Measurements from ENCODE around the gene H6PD.

The H6PD gene

DNA sequence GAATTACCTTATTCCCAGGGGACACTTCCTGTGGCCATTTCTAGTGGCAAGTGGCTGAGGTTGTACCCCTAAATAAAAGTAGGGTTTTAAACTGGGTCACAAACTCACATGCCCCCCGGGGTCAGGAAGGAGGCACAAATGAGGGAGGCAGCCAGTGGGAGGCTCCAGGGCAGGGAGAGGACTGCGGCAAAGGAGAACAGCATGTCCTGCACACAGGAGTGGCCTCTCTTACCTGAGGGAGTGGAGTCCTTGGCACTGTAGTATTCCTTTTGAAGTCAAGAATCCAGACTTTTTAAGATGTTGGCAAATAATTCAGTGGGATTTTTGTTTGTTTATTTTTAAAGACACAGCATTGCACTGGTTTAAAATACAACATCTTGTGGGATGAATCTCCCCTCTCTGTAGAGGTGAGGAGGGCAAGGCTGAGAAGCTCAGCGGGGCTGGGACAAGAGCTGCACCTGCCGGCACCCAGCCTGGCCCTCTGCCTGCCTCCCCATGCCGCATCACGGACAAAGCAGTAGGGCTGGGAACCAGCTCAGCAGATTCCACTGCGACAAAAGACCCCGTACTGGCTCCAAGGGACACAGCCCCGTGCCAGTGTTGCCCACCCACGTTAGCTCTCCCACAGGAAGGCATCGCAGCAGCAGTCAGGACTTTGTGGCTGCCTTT lies 80.3 kb downstream of the H6PD start:
- TF ChIP-seq, protein P1, sequence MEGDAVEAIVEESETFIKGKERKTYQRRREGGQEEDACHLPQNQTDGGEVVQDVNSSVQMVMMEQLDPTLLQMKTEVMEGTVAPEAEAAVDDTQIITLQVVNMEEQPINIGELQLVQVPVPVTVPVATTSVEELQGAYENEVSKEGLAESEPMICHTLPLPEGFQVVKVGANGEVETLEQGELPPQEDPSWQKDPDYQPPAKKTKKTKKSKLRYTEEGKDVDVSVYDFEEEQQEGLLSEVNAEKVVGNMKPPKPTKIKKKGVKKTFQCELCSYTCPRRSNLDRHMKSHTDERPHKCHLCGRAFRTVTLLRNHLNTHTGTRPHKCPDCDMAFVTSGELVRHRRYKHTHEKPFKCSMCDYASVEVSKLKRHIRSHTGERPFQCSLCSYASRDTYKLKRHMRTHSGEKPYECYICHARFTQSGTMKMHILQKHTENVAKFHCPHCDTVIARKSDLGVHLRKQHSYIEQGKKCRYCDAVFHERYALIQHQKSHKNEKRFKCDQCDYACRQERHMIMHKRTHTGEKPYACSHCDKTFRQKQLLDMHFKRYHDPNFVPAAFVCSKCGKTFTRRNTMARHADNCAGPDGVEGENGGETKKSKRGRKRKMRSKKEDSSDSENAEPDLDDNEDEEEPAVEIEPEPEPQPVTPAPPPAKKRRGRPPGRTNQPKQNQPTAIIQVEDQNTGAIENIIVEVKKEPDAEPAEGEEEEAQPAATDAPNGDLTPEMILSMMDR (IDR thresholded peaks at IDR 0.05; ENCODE audit: low read depth, low read length, missing control alignments), result no peak
- no peak overlapping the region for H3K4me3 ChIP-seq (replicated peaks; ENCODE audit: low read depth, low read length)
- no peak for DNase-seq (ENCODE audit: extremely low read depth, low read depth)

DNA sequence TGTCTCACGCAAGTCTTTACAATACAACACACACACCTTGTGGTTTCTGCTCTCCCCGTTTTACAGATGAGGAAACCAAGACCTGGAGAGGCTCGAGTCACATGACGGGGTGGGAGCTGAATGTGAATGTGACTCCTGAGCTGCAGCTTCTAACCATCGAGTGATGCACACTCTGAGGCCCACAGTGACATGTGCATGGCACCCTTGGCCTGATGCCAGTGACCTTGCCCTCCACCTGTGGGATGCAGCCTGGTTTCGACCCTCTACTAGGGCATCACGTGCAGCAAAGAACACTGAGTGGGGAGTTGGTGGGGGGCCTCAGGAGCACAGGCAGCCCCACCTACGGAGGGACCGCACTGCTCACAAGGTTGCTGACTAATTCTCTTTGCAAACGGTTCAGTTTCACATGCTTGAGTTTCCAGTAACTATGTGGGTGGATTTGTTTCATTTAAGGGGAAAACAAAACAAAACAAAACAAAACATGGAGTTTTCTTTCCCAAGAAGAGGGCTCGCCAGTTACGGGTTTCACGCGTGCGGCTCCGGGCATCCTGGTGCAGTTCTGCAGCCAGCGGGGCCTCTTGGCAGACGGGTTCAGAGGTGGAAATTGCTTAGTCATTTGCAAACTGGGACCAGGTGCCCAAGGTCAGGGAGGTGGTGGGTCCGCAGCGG lies 81.0 kb downstream of the H6PD start:
- no peak for DNase-seq (ENCODE audit: extremely low read depth, low read depth)
- TF ChIP-seq, protein P1 (IDR thresholded peaks at IDR 0.05; ENCODE audit: low read depth, low read length, missing control alignments), result no peak
- H3K4me3 ChIP-seq (replicated peaks; ENCODE audit: low read depth, low read length), result no peak overlapping the region

DNA sequence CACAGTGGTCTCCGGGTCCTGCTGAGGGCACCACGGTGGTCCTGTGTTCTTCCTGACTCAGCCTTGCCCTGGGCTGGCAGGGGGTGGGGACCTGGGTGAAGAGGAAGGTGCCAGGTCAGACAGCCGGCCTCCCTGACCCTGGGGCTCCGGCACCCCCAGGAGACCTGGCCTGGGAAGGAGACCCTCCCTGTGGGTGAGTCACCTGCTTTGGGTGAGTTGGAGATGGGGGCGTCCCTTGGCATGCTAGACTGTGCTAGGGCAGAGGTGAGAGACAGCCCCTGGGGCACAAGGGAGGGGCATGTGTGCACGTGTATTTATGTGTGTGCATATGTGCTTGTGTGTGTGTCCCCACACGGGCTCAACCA lies 81.5 kb downstream of the H6PD start:
- no peak for DNase-seq (ENCODE audit: extremely low read depth, low read depth)

DNA sequence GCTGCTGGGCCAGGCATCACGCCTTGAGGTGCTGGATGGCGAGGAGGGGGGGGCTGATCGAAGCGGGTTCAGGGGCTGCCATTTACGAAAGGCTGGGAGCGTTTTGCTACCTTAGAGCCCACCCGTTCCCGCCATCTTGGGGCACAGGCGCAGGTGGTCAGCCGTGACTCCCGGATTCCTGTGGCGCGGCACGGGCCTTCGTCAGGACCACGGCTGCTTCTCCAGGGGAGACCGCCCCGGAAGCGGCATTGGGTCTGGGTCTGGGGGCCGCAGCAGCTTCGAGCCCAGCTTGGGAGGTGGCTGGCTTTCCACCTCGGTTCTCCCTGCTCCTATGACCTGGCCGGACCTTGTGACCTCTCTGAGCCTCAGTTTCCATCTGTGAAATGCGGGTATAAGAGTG lies 81.9 kb downstream of the H6PD start:
- TF ChIP-seq, protein P1 (IDR thresholded peaks at IDR 0.05; ENCODE audit: low read depth, low read length, missing control alignments), result no peak
- no peak overlapping the region for H3K4me3 ChIP-seq (replicated peaks; ENCODE audit: low read depth, low read length)
- DNase-seq (ENCODE audit: extremely low read depth, low read depth), result no peak

More for the DNA sequence above, 81.5 kb downstream of the H6PD start:
- no peak overlapping the region for H3K4me3 ChIP-seq (replicated peaks; ENCODE audit: low read depth, low read length)
- TF ChIP-seq, protein P1 (IDR thresholded peaks at IDR 0.05; ENCODE audit: low read depth, low read length, missing control alignments), result no peak

DNA sequence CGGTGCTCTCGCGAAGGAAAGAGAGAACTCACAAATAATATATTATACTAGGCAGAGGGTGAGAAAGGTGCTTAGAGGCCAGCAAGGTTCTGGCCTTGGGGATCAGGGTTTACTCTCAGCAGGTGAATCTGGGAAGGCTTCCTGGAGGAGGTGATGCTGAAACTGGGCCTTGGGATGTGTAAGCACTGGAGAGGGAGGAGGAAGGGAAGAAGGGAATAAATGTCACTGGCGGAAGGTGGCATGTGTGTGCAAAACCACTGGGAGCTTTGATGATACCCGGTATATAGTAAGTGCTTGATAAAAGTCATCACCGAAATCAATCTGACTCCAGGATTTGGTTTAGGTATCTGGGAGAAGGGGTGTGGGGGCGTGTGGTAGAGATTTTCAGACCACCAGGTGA lies 82.5 kb downstream of the H6PD start:
- DNase-seq (ENCODE audit: extremely low read depth, low read depth), result no peak
- TF ChIP-seq, protein P1 (IDR thresholded peaks at IDR 0.05; ENCODE audit: low read depth, low read length, missing control alignments), result no peak
- H3K4me3 ChIP-seq (replicated peaks; ENCODE audit: low read depth, low read length), result no peak overlapping the region

DNA sequence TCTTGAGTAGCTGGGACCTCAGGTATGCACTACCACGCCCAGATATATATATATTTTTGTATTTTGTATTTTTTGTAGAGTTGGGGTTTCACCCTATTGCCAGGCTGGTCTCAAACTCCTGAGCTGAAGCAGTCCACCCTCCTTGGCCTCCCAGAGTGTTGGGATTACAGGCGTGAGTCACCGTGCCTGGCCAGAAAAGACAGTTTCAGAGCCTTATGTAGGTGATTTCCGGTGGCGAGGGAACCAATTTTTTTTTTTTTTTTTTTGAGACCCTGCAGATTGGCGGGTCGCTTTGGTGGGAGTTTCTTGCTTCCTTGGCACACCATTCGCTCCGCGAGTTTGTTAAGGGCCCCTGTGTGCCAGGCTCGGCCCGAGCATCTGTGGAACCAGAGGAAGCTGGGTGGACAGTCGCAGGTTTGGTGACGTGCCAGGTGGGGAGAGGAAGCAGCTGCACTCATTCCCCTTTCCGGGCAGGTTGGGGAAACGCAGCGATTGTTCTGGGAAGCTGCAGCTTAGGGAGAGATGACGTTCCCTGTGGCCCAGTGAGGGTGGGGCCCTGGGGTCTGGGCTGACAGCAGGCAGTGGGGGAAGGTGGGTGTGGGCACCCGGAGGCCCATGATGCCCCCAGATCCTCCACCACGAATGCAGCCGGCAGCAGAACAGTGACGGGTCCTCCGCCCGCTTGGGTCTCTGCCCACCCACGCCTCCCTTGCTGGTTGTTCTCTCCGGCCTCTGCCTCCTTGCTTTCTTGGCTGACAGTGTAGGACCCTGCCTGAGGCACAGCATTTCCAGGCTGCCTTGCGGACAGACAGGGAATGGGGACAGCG lies 83.2 kb downstream of the H6PD start:
- TF ChIP-seq, protein P1 (IDR thresholded peaks at IDR 0.05; ENCODE audit: low read depth, low read length, missing control alignments), result no peak
- H3K4me3 ChIP-seq (replicated peaks; ENCODE audit: low read depth, low read length), result no peak overlapping the region
- DNase-seq (ENCODE audit: extremely low read depth, low read depth), result no peak

Data from HFF-Myc (cell line).